Measurements from ENCODE around the gene RBBP8.

DNA sequence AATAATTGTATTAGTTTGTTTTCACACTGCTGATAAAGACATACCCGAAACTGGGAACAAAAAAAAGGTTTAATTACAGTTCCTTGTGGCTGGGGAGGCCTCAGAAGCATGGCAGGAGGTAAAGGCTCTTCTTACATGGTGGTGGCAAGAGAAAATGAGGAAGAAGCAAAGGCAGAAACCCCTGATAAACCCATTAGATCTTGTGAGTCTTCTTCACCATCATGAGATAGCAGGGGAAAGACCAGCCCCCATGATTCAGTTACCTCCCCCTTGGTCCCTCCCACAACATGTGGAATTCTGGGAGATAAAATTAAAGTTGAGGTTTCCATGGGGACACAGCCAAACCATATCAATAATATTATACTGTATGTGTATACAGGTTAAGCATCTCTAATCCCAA is 128.9 kb downstream of the RBBP8 start:
- TF ChIP-seq ATF3 (CRISPR knock-in tag; conservative IDR thresholded peaks at IDR 0.05) = no peak
- TF ChIP-seq, protein P1, sequence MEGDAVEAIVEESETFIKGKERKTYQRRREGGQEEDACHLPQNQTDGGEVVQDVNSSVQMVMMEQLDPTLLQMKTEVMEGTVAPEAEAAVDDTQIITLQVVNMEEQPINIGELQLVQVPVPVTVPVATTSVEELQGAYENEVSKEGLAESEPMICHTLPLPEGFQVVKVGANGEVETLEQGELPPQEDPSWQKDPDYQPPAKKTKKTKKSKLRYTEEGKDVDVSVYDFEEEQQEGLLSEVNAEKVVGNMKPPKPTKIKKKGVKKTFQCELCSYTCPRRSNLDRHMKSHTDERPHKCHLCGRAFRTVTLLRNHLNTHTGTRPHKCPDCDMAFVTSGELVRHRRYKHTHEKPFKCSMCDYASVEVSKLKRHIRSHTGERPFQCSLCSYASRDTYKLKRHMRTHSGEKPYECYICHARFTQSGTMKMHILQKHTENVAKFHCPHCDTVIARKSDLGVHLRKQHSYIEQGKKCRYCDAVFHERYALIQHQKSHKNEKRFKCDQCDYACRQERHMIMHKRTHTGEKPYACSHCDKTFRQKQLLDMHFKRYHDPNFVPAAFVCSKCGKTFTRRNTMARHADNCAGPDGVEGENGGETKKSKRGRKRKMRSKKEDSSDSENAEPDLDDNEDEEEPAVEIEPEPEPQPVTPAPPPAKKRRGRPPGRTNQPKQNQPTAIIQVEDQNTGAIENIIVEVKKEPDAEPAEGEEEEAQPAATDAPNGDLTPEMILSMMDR (IDR thresholded peaks at IDR 0.05) = no peak
- TF ChIP-seq, protein P2, sequence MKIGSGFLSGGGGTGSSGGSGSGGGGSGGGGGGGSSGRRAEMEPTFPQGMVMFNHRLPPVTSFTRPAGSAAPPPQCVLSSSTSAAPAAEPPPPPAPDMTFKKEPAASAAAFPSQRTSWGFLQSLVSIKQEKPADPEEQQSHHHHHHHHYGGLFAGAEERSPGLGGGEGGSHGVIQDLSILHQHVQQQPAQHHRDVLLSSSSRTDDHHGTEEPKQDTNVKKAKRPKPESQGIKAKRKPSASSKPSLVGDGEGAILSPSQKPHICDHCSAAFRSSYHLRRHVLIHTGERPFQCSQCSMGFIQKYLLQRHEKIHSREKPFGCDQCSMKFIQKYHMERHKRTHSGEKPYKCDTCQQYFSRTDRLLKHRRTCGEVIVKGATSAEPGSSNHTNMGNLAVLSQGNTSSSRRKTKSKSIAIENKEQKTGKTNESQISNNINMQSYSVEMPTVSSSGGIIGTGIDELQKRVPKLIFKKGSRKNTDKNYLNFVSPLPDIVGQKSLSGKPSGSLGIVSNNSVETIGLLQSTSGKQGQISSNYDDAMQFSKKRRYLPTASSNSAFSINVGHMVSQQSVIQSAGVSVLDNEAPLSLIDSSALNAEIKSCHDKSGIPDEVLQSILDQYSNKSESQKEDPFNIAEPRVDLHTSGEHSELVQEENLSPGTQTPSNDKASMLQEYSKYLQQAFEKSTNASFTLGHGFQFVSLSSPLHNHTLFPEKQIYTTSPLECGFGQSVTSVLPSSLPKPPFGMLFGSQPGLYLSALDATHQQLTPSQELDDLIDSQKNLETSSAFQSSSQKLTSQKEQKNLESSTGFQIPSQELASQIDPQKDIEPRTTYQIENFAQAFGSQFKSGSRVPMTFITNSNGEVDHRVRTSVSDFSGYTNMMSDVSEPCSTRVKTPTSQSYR (CRISPR knock-in tag; IDR thresholded peaks at IDR 0.05) = no peak
- TF ChIP-seq ETV6 (CRISPR knock-in tag; IDR thresholded peaks at IDR 0.05) = no peak
- TF ChIP-seq ZNF121 (CRISPR knock-in tag; IDR thresholded peaks at IDR 0.05) = no peak
